ENCODE data around the gene PSMD12.

GRCh38 chr17:67311575-67311974 is 54.8 kb downstream of the PSMD12 start:
- TF ChIP-seq EZH2 (IDR thresholded peaks at IDR 0.05) (no peak), CTCF (IDR thresholded peaks at IDR 0.05) (no peak), EZH2phosphoT487 (IDR thresholded peaks at IDR 0.05) (no peak)

Measured in neural progenitor cell (in vitro differentiated cells).